ENCODE results near the gene NTMT1. TPM values are rescaled to one million over a fixed set of nuclear protein-coding genes. Genes with fewer than 3 reads are reported as not detected.

NTMT1 gene
- total RNA-seq, 1 donor from 2014 or later: 72.4 TPM

DNA sequence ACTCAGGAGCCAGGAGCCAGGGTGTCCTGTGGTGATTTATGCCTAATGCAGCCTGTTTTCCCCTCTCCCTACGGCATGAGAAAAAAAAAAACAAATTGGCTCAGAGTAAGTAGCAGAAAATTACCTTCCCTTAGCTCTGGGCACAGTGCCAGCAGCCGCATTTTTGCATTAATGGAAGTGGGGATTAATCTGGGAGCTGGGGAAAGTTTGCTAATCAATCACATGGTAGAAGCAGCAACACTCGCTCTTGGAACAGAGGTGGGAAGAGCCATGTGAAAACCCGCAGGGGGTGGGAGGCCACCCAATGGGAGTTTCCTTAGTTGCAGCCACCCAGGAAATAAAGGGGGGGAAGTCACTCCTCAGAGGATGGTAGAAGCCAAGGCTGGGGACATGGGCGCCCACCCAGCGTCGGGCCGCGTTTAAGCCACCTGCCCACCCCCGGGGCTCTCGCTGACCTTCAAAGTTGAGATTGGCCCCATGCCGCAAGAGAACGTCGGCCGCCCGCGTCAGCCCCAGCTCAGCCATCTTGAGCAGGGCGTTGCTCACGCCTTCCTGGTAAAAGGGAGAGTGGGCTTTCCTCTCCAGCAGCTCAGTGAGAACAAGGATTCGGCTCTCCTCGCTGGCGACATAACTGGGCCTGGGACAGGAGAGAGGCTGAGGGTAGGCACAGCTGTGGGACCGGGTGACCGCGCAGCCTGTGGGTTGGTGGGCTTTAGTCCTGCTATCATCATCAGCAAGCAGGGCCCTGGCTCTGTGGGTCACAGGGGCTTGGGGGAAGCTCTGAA is 14.3 kb downstream of the NTMT1 start:
- no peaks in the 10 kb centered on the region for H3K9me3 Mint-ChIP-seq
- no peak overlapping the region for H3K27ac Mint-ChIP-seq
- peaks cover 16% of the 10 kb centered on the region for H3K4me1 Mint-ChIP-seq
- peak overlapping the region; percentile 90 for H3K4me3 Mint-ChIP-seq
- no peak for DNase-seq
- no peaks in the 10 kb centered on the region for H3K27me3 Mint-ChIP-seq
- intact Hi-C loops (cut with micrococcal nuclease): loop anchor here (2.0 to 5.0 kb wide), 2 partner anchors 13 to 87 kb away; partner anchors contain the start of gene NTMT1
- peaks cover 20% of the 10 kb centered on the region for H3K36me3 Mint-ChIP-seq (ENCODE audit: low read depth)

GRCh38 chr9:129640871-129641749 is 15.1 kb downstream of the NTMT1 start:
- DNase-seq: no peak
- no peaks in the 10 kb centered on the region for H3K9me3 Mint-ChIP-seq
- H3K27me3 Mint-ChIP-seq: no peaks in the 10 kb centered on the region
- intact Hi-C loops (cut with micrococcal nuclease): loop anchor here (2.0 to 5.0 kb wide), 2 partner anchors 14 to 86 kb away; partner anchors contain the start of gene NTMT1
- peak overlapping the region; percentile 76 for H3K27ac Mint-ChIP-seq
- H3K4me3 Mint-ChIP-seq: peak overlapping the region; percentile 90
- H3K36me3 Mint-ChIP-seq (ENCODE audit: low read depth): peaks cover 14% of the 10 kb centered on the region
- peaks cover 16% of the 10 kb centered on the region for H3K4me1 Mint-ChIP-seq

- peaks cover 16% of the 10 kb centered on the region for H3K4me1 Mint-ChIP-seq
- H3K9me3 Mint-ChIP-seq: no peaks in the 10 kb centered on the region
- DNase-seq: peak; percentile 99
- H3K4me3 Mint-ChIP-seq: peak within 1 kb of the TSS; percentile 90
- no peaks in the 10 kb centered on the region for H3K27me3 Mint-ChIP-seq
- peak within 1 kb of the TSS; percentile 88 for H3K27ac Mint-ChIP-seq
- H3K36me3 Mint-ChIP-seq (ENCODE audit: low read depth): peaks cover 14% of the 10 kb centered on the region
- intact Hi-C loops (cut with micrococcal nuclease): loop anchor here (1.0 to 5.0 kb wide), 4 partner anchors 15 to 148 kb away; partner anchors contain the start of gene NTMT1
Observed at GRCh38 chr9:129641750-129642585, 16.0 kb downstream of the NTMT1 start, which contains the start of gene ASB6. TSS of gene ASB6 (minus strand) at chr9:129642151. CDS start at chr9:129641999, 152 bp downstream.

GRCh38 chr9:129643706-129644105 is 17.7 kb downstream of the NTMT1 start:
- Mint-ChIP-seq H3K4me3 (no peak overlapping the region), H3K36me3 (ENCODE audit: low read depth) (peaks cover 4% of the 10 kb centered on the region), H3K27ac (no peak overlapping the region), H3K9me3 (no peaks in the 10 kb centered on the region), H3K27me3 (no peaks in the 10 kb centered on the region), H3K4me1 (peaks cover 16% of the 10 kb centered on the region)
- DNase-seq: no peak
- intact Hi-C loops (cut with micrococcal nuclease): loop anchor here (2.0 to 5.0 kb wide), 2 partner anchors 84 to 139 kb away; no protein-coding TSS in a partner anchor

DNA sequence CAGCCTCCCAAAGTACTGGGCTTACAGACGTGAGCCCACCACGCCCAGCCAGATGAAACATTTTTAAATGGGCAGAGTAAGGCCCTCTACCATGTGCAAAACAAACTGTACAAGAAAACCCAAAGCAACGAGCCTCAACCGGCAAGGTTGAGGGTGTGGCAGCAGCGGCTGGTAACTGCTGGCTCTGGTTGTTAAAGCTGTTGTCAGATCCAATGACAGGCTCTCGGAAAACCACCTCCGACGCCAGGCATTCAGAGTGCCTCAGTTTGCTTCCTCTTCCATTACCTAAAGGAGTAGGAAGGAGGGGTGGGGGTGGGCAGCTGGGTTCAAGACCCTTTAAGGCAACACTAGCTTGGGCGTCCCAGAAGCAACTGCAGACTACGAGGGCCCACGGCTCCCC is 18.4 kb downstream of the NTMT1 start:
- intact Hi-C loops (cut with micrococcal nuclease): loop anchor here (5.0 kb wide), 1 partner anchor 83 kb away; no protein-coding TSS in a partner anchor
- Mint-ChIP-seq H3K36me3 (ENCODE audit: low read depth) (peaks cover 3% of the 10 kb centered on the region), H3K27me3 (no peaks in the 10 kb centered on the region), H3K9me3 (no peaks in the 10 kb centered on the region), H3K4me1 (peaks cover 16% of the 10 kb centered on the region), H3K27ac (no peak overlapping the region), H3K4me3 (no peak overlapping the region)
- no peak for DNase-seq

DNA sequence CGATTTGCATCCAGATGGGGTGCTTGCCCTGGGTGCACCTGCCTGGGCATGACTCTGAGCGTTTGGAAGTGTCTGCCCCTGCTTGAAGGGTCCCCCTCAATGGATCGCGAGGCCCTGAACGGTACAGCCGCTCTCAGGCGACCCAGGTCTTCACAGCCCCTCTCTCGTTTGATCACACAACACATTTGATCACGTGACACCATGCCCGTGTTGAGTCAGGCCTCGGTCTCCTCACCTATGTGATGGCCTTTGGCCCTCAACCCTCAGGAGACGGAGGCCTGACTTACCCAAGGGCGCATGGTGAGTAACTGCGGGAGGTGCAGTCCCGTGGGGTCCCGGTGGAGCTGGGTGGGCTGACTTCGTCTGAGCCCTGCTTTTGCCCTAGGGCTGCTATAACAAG is 18.9 kb downstream of the NTMT1 start:
- intact Hi-C loops (cut with micrococcal nuclease): loop anchor here (5.0 kb wide), 1 partner anchor 82 kb away; no protein-coding TSS in a partner anchor
- H3K27me3 Mint-ChIP-seq: no peaks in the 10 kb centered on the region
- peaks cover 2% of the 10 kb centered on the region for H3K36me3 Mint-ChIP-seq (ENCODE audit: low read depth)
- H3K4me3 Mint-ChIP-seq: no peak overlapping the region
- no peak for DNase-seq
- no peaks in the 10 kb centered on the region for H3K9me3 Mint-ChIP-seq
- no peak overlapping the region for H3K27ac Mint-ChIP-seq
- H3K4me1 Mint-ChIP-seq: peaks cover 14% of the 10 kb centered on the region

GRCh38 chr9:129646252-129646651 is 20.3 kb downstream of the NTMT1 start:
- intact Hi-C loops (cut with micrococcal nuclease): no loop called here
- H3K27ac Mint-ChIP-seq: no peak overlapping the region
- H3K4me3 Mint-ChIP-seq: no peak overlapping the region
- H3K4me1 Mint-ChIP-seq: peaks cover 4% of the 10 kb centered on the region
- H3K36me3 Mint-ChIP-seq (ENCODE audit: low read depth): peaks cover 1% of the 10 kb centered on the region
- no peaks in the 10 kb centered on the region for H3K9me3 Mint-ChIP-seq
- DNase-seq: no peak
- no peaks in the 10 kb centered on the region for H3K27me3 Mint-ChIP-seq

GRCh38 chr9:129646654-129647053 is 20.7 kb downstream of the NTMT1 start:
- H3K4me1 Mint-ChIP-seq: peaks cover 2% of the 10 kb centered on the region
- intact Hi-C loops (cut with micrococcal nuclease): no loop called here

DNA sequence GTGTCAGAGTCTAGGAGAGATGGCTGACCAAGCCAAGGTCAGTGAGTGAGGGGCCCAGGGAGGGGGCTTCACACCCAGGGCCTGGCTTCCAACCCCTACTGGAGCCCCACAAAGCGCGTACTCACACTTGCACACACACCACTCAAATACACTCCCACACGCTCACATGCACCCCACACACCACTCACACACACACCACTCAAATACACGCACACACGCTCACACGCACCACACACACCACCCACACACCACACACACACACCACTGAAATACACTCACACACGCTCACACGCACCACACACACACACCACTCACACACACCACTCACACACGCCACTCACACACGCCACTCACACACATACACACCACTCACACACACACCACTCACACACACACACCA is 21.7 kb downstream of the NTMT1 start:
- no peaks in the 10 kb centered on the region for H3K4me1 Mint-ChIP-seq
- intact Hi-C loops (cut with micrococcal nuclease): no loop called here
- no peaks in the 10 kb centered on the region for H3K27me3 Mint-ChIP-seq
- no peak for DNase-seq
- no peaks in the 10 kb centered on the region for H3K36me3 Mint-ChIP-seq (ENCODE audit: low read depth)
- no peaks in the 10 kb centered on the region for H3K9me3 Mint-ChIP-seq
- no peak overlapping the region for H3K4me3 Mint-ChIP-seq
- H3K27ac Mint-ChIP-seq: no peak overlapping the region

More at GRCh38 chr9:129646654-129647053, 20.7 kb downstream of the NTMT1 start:
- Mint-ChIP-seq H3K4me3 (no peak overlapping the region), H3K27ac (no peak overlapping the region), H3K9me3 (no peaks in the 10 kb centered on the region), H3K36me3 (ENCODE audit: low read depth) (no peaks in the 10 kb centered on the region), H3K27me3 (no peaks in the 10 kb centered on the region)
- no peak for DNase-seq

- H3K27ac Mint-ChIP-seq: no peak overlapping the region
- H3K4me1 Mint-ChIP-seq: no peaks in the 10 kb centered on the region
- H3K36me3 Mint-ChIP-seq (ENCODE audit: low read depth): no peaks in the 10 kb centered on the region
- DNase-seq: no peak
- H3K4me3 Mint-ChIP-seq: no peak overlapping the region
- no peaks in the 10 kb centered on the region for H3K27me3 Mint-ChIP-seq
- H3K9me3 Mint-ChIP-seq: no peaks in the 10 kb centered on the region
- intact Hi-C loops (cut with micrococcal nuclease): no loop called here
Observed at GRCh38 chr9:129648092-129648763, 22.3 kb downstream of the NTMT1 start.

DNA sequence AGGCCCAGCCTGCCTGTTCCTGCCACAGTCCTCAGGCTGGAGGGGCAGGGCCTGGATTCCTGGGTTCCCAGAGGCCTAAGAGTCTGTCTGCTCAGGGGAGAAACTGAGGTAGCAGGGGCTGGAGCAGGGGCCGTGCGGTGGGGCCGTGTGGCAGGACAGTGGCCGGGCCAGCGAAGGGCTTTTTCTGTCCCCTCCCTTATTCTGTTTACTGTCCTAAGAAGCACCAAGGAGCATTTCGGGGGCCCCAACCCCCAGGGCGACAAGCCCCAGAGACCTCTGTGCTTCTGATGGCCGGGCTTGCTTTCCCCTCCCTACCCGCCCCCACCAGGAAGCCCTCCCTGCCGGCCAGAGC is 22.8 kb downstream of the NTMT1 start:
- intact Hi-C loops (cut with micrococcal nuclease): no loop called here
- no peaks in the 10 kb centered on the region for H3K27me3 Mint-ChIP-seq
- H3K4me3 Mint-ChIP-seq: no peak overlapping the region
- no peaks in the 10 kb centered on the region for H3K4me1 Mint-ChIP-seq
- H3K27ac Mint-ChIP-seq: no peak overlapping the region
- no peak for DNase-seq
- no peaks in the 10 kb centered on the region for H3K9me3 Mint-ChIP-seq
- no peaks in the 10 kb centered on the region for H3K36me3 Mint-ChIP-seq (ENCODE audit: low read depth)

GRCh38 chr9:129649726-129650679 is 24.0 kb downstream of the NTMT1 start:
- Mint-ChIP-seq H3K4me3 (no peak overlapping the region), H3K27me3 (no peaks in the 10 kb centered on the region), H3K4me1 (no peaks in the 10 kb centered on the region), H3K36me3 (ENCODE audit: low read depth) (no peaks in the 10 kb centered on the region), H3K9me3 (no peaks in the 10 kb centered on the region), H3K27ac (no peak overlapping the region)
- DNase-seq: no peak
- intact Hi-C loops (cut with micrococcal nuclease): no loop called here
